K562 (cell line): Measurements from ENCODE around the gene TRMU. TPM values are rescaled to one million over a fixed set of nuclear protein-coding genes. Genes with fewer than 3 reads are reported as not detected.
A peak's percentile ranks its signal among the peaks of the same experiment; 100 is the strongest.

Source experiments
- ATF1 ChIP-seq, 2 experiments: fragments of 450-650 bp in 1 of 2; IDR thresholded peaks; 2 replicates each; pipeline ENCODE4 v1.6.1; 2016; ENCODE audit warnings: missing compliant biosample characterization in 1 of 2, missing genetic modification characterization in 1 of 2
- CBX1 ChIP-seq: sonication (generic); IDR thresholded peaks from 2 replicates; pipeline ENCODE4 v1.6.1; 2016; ENCODE audit warnings: antibody characterized with exemption, low read depth, mild to moderate bottlenecking
- DIDO1 ChIP-seq: fragments of 450-650 bp; IDR thresholded peaks from 2 replicates; pipeline ENCODE4 v1.6.1; 2016; ENCODE audit warnings: low read depth, missing biosample characterization, missing genetic modification characterization
- DMBX1 ChIP-seq: fragments of 250-450 bp; sonication (Bioruptor Pico); IDR thresholded peaks from 2 replicates; pipeline ENCODE4 v1.8.0; 2022; ENCODE audit warnings: inconsistent platforms, mild to moderate bottlenecking, moderate library complexity, borderline replicate concordance
- EGR1 ChIP-seq: fragments of 450-650 bp; conservative IDR thresholded peaks from 2 replicates; pipeline ENCODE4 v1.6.1; 2017; ENCODE audit warnings: mild to moderate bottlenecking
- ELF2 ChIP-seq: fragments of 250-450 bp; sonication (Bioruptor Pico); IDR thresholded peaks from 2 replicates; pipeline ENCODE4 v1.5.0; 2021; ENCODE audit warnings: mild to moderate bottlenecking
- ELF4 ChIP-seq: fragments of 450-650 bp; formaldehyde crosslinking; IDR thresholded peaks from 2 replicates; pipeline ENCODE4 v1.4.0; 2022; ENCODE audit warnings: missing genetic modification characterization
- GABPA ChIP-seq: fragments of 200-800 bp; sonication (Bioruptor generic); conservative IDR thresholded peaks from 2 replicates; pipeline ENCODE4 v1.6.1; 2016; ENCODE audit warnings: low read depth, missing genetic modification characterization, missing compliant biosample characterization
- GATAD2A ChIP-seq: fragments of 450-650 bp; IDR thresholded peaks from 2 replicates; pipeline ENCODE4 v1.6.1; 2017
- GATAD2B ChIP-seq: fragments of 450-650 bp; IDR thresholded peaks from 2 replicates; pipeline ENCODE4 v1.6.1; 2017; ENCODE audit warnings: mild to moderate bottlenecking, borderline replicate concordance
- HNRNPUL1 ChIP-seq: fragments of 200-400 bp; formaldehyde crosslinking; IDR thresholded peaks from 2 replicates; pipeline ENCODE4 v1.6.1; 2017; ENCODE audit warnings: low read length
- IFI16 ChIP-seq: fragments of 250-450 bp; sonication (Bioruptor Pico); IDR thresholded peaks from 2 replicates; pipeline ENCODE4 v2.1.2; 2022; ENCODE audit warnings: mild to moderate bottlenecking, inconsistent platforms
- MEIS2 ChIP-seq: fragments of 450-650 bp; IDR thresholded peaks from 2 replicates; pipeline ENCODE4 v1.6.1; 2014; ENCODE audit warnings: mild to moderate bottlenecking; ENCODE audit not compliant: partially characterized antibody
- PHF20 ChIP-seq: fragments of 450-650 bp; IDR thresholded peaks from 2 replicates; pipeline ENCODE4 v1.6.1; 2018; ENCODE audit not compliant: partially characterized antibody
- RAD51 ChIP-seq: fragments of 450-650 bp; IDR thresholded peaks from 2 replicates; pipeline ENCODE4 v1.7.1; 2016; ENCODE audit warnings: low read depth, mild to moderate bottlenecking, borderline replicate concordance
- RBM34 ChIP-seq: fragments of 200-400 bp; formaldehyde crosslinking; IDR thresholded peaks from 2 replicates; pipeline ENCODE4 v1.6.1; 2018; ENCODE audit warnings: low read length, borderline replicate concordance; ENCODE audit not compliant: insufficient read depth
- TEAD1 ChIP-seq, 2 experiments: fragments of 450-650 bp in 1 of 2; sonication (generic) in 1 of 2; formaldehyde crosslinking; IDR thresholded peaks; 2 replicates each; pipeline versions ENCODE4 v1.4.0 to v1.8.0; 2020 to 2022; ENCODE audit warnings: mild to moderate bottlenecking in 2 of 2, missing genetic modification reagents in 1 of 2
- U2AF2 ChIP-seq: fragments of 200-400 bp; formaldehyde crosslinking; optimal IDR thresholded peaks from 2 replicates; pipeline ENCODE3; 2017; ENCODE audit warnings: low read depth, mild to moderate bottlenecking, low read length
- YY1 ChIP-seq, 3 experiments: IDR thresholded peaks; 2 replicates each; pipeline ENCODE4 v1.6.1; 2011; ENCODE audit warnings: low read length in 2 of 3, mild to moderate bottlenecking in 2 of 3, moderate library complexity in 2 of 3, borderline replicate concordance in 1 of 3, control low read depth in 1 of 3, low read depth in 1 of 3; ENCODE audit not compliant: insufficient read depth in 3 of 3, insufficient replicate concordance in 2 of 3, control insufficient read depth in 1 of 3, insufficient read length in 1 of 3; ENCODE audit errors: extremely low read depth in 1 of 3
- ZBED1 ChIP-seq: IDR thresholded peaks from 2 replicates; pipeline ENCODE4 v1.6.1; 2014
- ZNF274 ChIP-seq: IDR thresholded peaks from 2 replicates; pipeline ENCODE4 v1.6.1; 2011; ENCODE audit warnings: low read depth, mild to moderate bottlenecking, low read length, moderate library complexity, borderline replicate concordance
- polyA plus RNA-seq, 8 experiments: library from polyadenylated mRNA; depleted of rRNA in 4 of 8; stranded (reverse) in 5 of 8; unstranded in 3 of 8; fragments of >200 nt; fragmentation: Nextera tagmentation in 2 of 8; fragmentation: Illumina TruSeq in 1 of 8; extraction: Ambion mirVana in 2 of 8; extraction: Trizol in 1 of 8; gene quantifications; 2 replicates each; pipeline versions ENCODE4 v1.2.1 to v1.2.3, GENCODE V29; 2011 to 2014; ENCODE audit warnings: inconsistent platforms in 1 of 8, missing spikeins in 1 of 8
- total RNA-seq, 7 experiments: library from RNA; depleted of rRNA in 6 of 7; stranded (reverse); fragments of >200 nt in 6 of 7; fragmentation: Illumina TruSeq in 2 of 7; extraction: Trizol in 2 of 7; gene quantifications; 2 replicates each; pipeline versions ENCODE4 v1.2.1 to v1.2.3, GENCODE V29; 2011 to 2021; ENCODE audit warnings: low replicate concordance in 1 of 7
- TF ChIP-seq, protein P1 (sequence below): fragments of 250-450 bp; sonication (Bioruptor Pico); IDR thresholded peaks from 2 replicates; pipeline ENCODE4 v1.9.0; 2021; ENCODE audit warnings: mild to moderate bottlenecking, inconsistent platforms

Gene TRMU
- total and polyA plus RNA-seq, 9 of the 15 experiments (the other 6 are each of a cell fraction or from before 2014, with no cell fraction given) = 2.3 to 49.9 (median 35.3) TPM

DNA sequence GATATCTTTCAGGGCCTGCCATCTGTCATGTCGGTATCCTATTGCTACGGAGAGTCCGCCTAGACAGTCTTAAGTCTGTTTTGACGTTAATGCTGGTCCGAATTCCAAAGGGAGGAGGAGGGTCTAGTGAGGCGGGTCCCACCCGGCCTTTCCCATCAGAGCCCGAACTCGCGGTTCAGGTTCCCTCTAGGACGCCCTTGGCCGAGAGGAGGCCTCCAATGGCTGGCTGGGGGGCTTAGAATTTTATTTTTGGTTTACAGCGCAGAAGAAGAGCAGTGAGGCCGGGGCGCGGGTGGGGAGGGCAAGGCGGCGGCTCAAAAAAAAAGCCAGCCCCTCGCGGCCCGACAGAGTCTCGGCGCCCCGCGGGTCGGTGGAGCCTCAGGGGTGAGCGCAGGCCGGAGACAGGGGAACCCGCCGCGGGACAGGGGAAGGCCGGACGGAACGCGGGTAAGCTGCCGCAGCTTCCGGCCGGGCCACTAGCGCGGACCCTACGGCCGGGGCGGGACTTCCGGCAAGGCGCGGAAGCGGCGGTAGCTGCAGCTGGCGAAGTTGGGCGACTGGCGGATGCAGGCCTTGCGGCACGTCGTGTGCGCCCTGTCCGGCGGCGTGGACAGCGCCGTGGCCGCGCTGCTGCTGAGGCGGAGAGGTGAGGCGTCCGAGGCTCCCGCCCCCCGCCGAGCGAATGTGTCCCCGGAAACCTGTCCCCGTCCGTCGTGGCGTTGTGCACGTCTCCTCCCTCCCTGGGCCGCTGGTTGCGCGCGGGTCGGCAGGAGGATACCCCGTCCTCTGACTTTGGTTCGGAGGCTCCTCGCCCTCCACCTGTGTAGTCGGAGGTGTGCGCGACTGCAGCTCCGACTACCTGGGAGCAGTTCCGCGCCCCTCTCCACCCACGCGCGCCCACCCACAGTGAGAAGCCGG lies at the start of gene TRMU (continued):
- TF ChIP-seq, protein P1, sequence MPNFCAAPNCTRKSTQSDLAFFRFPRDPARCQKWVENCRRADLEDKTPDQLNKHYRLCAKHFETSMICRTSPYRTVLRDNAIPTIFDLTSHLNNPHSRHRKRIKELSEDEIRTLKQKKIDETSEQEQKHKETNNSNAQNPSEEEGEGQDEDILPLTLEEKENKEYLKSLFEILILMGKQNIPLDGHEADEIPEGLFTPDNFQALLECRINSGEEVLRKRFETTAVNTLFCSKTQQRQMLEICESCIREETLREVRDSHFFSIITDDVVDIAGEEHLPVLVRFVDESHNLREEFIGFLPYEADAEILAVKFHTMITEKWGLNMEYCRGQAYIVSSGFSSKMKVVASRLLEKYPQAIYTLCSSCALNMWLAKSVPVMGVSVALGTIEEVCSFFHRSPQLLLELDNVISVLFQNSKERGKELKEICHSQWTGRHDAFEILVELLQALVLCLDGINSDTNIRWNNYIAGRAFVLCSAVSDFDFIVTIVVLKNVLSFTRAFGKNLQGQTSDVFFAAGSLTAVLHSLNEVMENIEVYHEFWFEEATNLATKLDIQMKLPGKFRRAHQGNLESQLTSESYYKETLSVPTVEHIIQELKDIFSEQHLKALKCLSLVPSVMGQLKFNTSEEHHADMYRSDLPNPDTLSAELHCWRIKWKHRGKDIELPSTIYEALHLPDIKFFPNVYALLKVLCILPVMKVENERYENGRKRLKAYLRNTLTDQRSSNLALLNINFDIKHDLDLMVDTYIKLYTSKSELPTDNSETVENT (CRISPR knock-in tag) = peak; percentile 40; the same call in 1 of the 2 replicates
- TF ChIP-seq ATF1 (CRISPR knock-in tag; IDR thresholded peaks at IDR 0.05) = no peak
- TF ChIP-seq ATF1 (tag; IDR thresholded peaks at IDR 0.05) = peak; percentile 66
- TF ChIP-seq CBX1 = no peak
- no peak for TF ChIP-seq U2AF2
- no peak for TF ChIP-seq ZBED1
- peak; percentile 91 for TF ChIP-seq PHF20
- no peak for TF ChIP-seq ZNF274
- no peak for TF ChIP-seq GATAD2A
- peak in 1 of 2 experiments; percentile 64; a peak in 1 of 4 replicates for TF ChIP-seq TEAD1 (CRISPR knock-in tag; IDR thresholded peaks at IDR 0.05)
- 0 out of 2 replicates have a peak, but pooled peaks have one; percentile 57 for TF ChIP-seq ELF2 (CRISPR knock-in tag)
- 0 out of 2 replicates have a peak, but pooled peaks have one; percentile 53 for TF ChIP-seq RBM34
- TF ChIP-seq GATAD2B = peak; percentile 14; the same call in 1 of the 2 replicates
- no peak for TF ChIP-seq IFI16 (CRISPR knock-in tag)
- TF ChIP-seq YY1 (IDR thresholded peaks at IDR 0.05; ENCODE audit: borderline replicate concordance in 1 of 3, control insufficient read depth in 1 of 3, extremely low read depth in 1 of 3, insufficient read depth in 3 of 3, insufficient read length in 1 of 3, insufficient replicate concordance in 2 of 3, low read depth in 1 of 3, low read length in 2 of 3) = peak in 2 of 3 experiments; percentile 42 to 60
- TF ChIP-seq RAD51 = no peak
- TF ChIP-seq DMBX1 (CRISPR knock-in tag) = no peak
- no peak for TF ChIP-seq ELF4 (CRISPR knock-in tag)
- no peak for TF ChIP-seq MEIS2
- no peak for TF ChIP-seq HNRNPUL1
- peak; percentile 88 for TF ChIP-seq DIDO1 (tag)
- TF ChIP-seq GABPA = peak; percentile 98
- TF ChIP-seq EGR1 = peak; percentile 59
